Stimulated activated CD4-positive, alpha-beta T cell treated with anti-CD3 and anti-CD28 coated beads, Interleukin-15, amount 100 ng/mL, for 48 hours (primary cell): ENCODE measurements around the gene ATXN1.
A peak's percentile ranks its signal among the peaks of the same experiment; 100 is the strongest.
"Not testable (repeated sequence)": the region's sequence is repeated elsewhere in the genome, so short reads cannot be mapped to it uniquely, and the experiment has no call there.

Experiments used
- DNase-seq, 2 donors: peaks; one replicate each; pipeline ENCODE4 v3.0.0-alpha.2; 2020; ENCODE audit warnings: low read depth in 2 of 2

Gene ATXN1

DNA sequence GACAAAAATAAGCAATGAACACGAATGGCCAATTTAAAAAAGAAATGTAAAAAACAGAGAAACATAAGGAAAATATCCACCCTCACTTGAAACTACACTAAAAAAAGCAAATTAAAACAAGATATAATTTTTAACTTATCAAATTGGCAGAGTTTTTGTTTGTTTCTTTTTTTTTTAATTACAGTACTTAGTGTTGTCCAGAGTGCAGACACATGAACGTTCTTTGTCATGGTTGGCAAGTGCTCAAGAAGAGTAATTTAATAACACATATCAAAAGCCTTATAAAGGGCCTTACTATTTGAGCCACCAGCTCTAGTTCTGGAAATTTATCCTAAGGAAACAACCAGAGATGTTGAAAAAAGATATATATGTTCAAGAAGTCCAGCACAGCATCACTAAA lies 142.3 kb downstream of the ATXN1 start:
- DNase-seq: no peak

DNA sequence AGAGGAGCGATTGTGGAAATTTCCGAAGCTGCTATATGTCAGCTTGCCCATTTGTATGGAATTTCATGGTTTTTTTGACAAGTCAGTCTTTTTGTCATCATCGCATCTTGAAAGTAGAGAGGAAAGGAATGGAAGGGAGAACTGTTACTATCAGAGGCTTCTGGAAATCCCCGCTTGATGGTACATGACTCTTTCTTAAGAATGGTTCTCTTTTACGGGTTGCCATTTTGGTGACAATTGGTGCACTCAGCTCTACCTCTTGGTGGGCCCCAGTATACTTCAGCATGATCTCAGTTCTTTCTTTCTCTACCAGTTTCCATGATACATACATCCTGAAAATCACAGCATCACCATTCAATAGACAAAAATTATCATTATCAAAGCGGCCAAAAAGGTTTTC lies 146.0 kb downstream of the ATXN1 start:
- not testable (repeated sequence) for DNase-seq

- DNase-seq: not testable (repeated sequence)
These were observed 147.1 kb downstream of the ATXN1 start for GRCh38 chr6:16614143-16614542.

- not testable (repeated sequence) for DNase-seq
These were observed 147.8 kb downstream of the ATXN1 start for GRCh38 chr6:16613504-16613903.

DNA sequence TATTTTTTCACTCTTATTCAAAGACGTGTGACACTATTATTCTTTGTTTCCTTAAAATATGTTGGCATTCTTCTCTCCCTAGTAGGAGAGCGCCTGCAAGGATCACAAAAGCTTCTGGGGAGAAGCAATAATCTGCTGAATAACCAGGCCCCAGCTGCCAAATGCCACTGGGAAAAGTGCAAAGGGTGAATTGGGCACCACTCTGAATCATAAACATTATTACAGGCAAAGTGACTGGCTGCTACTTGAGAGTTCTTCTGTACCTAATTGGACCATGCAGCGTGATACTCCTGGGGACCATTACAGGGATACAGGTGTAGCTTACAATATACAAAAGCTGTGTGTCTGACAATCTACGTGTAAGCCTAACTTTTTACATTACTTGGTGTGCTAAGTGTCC lies 152.8 kb downstream of the ATXN1 start:
- DNase-seq: no peak

GRCh38 chr6:16602035-16602434 lies 159.2 kb downstream of the ATXN1 start:
- peak; percentile 52 to 55 for DNase-seq

DNA sequence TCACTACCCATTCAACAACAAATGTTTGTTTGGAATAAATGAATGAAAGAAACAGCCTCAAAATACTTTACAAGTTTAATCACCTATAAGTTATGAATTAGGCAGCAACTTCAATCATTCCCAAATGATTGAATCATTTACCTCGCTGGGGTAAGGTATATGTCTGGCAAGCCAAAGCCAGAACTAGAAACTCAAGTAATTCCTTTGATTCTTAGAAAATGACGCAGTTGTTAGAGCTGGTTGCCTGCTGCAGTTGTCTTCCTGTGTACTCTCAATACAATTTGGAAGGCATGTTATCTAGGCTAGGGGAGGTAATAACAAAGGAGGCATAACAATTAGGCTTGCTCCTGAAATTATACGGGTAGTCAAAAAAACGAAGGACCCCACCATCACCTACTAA lies 160.6 kb downstream of the ATXN1 start:
- DNase-seq: no peak

- no peak for DNase-seq
These were observed 161.2 kb downstream of the ATXN1 start for GRCh38 chr6:16600026-16600425.

GRCh38 chr6:16596616-16597331 lies 164.5 kb downstream of the ATXN1 start:
- no peak for DNase-seq

DNA sequence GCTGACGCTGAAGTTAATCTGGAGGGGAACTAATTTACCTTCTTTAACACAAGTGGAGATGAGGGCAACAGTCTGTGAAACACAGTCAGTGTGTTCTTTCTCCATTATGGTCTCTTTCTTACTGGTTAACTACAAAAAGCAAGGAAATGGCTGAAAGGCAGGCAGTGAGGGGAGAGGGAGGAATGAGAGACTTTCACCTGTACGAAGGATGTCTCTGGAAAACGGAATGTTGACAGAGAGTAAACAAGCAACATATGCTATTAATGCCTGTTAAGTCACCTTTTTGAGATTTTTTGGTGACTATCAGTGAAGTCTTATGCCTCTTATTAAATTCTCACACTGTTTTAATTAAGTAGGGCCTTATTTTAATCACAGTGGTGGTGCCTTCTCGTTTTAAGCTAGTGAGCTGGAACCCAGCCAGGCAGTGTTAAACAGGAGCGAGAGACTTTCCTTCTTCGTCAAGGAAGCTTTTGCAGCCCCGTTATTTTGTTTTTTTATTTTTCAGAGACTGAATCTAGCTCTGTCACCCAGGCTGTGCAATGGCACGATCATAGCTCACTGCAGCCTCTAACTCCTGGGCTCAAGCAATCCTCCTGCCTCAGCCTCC lies 165.6 kb downstream of the ATXN1 start:
- no peak for DNase-seq

DNA sequence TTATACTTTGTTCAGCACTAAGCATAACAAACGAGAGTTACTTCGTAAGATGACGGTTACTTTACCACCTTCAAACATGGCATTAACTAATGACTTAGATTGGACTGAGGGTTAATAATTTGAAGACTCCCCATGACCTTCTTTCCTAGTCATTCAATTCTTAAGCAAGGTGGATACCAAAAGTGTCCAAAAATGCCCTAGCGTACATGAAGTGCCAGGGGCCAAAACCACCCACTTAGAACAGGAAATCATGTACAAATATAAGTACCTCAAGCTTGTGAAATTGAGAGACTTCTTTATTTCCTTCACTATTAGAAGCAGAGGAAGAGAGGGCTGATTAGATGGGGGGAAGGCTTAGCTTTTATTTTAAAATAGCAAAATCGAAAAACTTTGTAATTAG lies 166.4 kb downstream of the ATXN1 start:
- DNase-seq: no peak

- no peak for DNase-seq
These were observed 168.9 kb downstream of the ATXN1 start for GRCh38 chr6:16592223-16592911.

GRCh38 chr6:16591396-16592222 lies 169.7 kb downstream of the ATXN1 start:
- DNase-seq: peak; percentile 16 to 26

DNA sequence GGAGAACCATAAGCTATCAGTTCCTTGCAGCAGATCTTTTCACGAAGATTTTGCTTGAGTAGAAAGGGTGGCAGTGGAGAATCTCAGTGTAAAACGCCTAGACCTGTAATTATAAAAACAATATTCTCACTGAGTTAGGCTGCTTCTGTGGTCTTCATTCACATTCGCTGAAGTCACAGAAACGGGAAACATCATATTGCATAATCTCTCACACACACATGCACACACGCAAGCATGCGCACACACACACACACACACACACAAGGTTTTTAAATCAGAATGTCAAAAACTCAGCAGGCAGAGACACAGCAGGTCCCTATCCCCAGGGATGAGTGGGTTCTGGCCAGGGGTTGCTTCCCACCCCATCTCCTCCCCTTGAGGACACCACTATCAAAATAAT lies 175.5 kb downstream of the ATXN1 start:
- DNase-seq: no peak

GRCh38 chr6:16583144-16583762 lies 178.0 kb downstream of the ATXN1 start:
- DNase-seq: no peak

DNA sequence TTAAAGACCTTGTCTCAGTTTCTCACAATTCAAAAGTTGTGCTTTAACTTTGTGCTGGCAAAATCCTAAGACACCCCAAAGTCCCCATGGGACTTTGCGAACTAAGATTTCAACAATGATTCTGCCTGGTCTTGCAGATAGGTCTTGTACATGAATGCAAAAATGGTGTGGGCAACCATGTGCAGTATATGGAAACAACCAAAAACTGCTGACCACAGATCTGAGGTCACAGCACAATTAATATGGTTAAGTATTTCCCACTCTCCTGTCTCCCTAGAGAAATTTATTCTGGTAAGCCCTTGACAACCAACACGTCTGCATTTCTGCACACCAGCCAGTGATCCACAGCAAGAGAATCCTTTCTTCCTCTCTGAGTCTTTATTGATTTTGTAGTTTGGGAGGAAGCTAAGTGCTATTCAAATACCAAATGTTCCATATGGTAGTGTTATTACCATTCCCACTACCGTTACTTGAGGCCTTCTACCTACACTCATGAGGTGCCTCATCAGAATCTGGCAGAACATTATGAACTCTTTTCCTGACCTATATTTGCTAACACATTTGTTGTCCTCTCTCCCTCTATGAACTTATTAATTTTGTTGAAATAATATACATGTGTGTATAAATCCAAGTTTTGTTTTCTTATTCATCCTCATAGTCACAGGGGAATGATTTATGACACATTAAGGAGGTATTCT lies 178.7 kb downstream of the ATXN1 start:
- DNase-seq: no peak

DNA sequence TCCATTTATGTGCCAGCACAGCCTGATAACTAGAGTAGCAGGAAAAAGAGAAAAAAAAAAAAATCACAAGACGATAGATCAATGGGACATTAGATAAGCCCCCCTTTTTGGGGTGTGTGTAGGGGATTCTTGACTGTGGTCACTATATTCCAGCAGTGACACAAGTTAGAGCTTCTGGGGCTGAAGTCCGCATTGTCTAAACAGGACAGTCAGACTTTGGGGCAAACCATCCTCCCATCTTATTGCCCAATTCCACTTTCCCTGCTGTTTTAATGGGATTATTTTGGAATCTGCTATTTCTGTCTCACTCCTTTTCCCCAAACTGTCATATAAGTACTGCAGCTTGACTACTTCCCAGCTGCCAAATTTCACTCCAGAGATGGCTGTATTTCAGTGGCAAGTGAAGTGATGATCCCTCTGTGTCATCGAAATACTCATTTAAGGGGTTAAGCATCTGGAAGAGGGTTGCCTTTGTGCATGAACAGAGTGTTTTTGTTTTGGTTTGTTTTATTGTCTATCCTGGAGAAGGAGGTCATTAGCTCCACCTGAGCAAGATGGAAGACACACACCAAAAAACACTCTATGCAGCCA lies 182.5 kb downstream of the ATXN1 start:
- no peak for DNase-seq

- no peak for DNase-seq
These were observed 184.6 kb downstream of the ATXN1 start for GRCh38 chr6:16576451-16577368.

DNA sequence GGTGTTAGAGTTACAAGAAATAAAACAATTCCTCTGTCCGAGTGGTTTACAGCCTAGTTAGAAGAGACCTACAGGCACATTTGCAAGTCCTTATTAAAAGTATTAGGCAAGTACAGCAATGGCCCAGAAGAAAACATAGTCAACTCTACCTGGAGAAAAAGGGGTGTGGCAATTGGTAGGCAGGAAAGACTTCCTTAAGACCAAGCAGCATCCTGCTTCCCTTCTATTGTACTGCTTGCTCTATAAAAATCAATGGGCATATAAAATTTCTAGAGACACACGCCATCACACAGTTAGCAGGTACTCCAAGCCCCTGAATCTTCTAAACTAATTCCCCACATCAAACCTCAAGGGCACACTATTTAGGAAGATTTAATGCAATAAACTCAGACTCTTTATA lies 185.6 kb downstream of the ATXN1 start:
- no peak for DNase-seq

DNA sequence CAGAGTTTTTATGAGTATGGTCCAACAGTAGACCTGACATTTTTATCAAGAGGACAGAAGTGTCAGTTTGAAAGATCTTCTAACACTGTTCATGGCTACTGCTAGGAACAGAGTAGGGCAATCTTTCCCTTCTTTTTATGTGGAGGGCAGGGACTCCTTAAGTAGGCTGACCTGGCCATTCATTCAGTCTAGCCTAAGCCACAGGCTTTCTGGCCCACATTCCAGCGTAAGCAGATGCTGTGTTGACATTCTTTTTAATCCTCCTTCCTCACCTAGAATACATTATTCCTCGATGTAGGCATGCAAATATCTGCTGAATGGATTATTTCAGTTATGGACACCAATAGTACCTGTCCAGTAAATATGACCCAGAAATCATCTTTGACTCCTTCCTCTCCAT lies 188.3 kb downstream of the ATXN1 start:
- DNase-seq: no peak
